Esophagus muscularis mucosa (tissue), 3 donors: ENCODE data around the gene TCEANC.

ENCODE experiments used
- EP300 ChIP-seq: sonication (generic); formaldehyde crosslinking; IDR thresholded peaks from one replicate; pipeline ENCODE4 v1.6.1; 2017; ENCODE audit warnings: antibody characterized with exemption
- TF ChIP-seq, protein P1 (sequence below), 3 experiments: fragments of 200-600 bp in 2 of 3; fragments of 450-650 bp in 1 of 3; sonication (generic) in 2 of 3; IDR thresholded peaks; one replicate each; pipeline ENCODE4 v1.5.1; 2017 to 2019; ENCODE audit warnings: antibody characterized with exemption in 3 of 3, mild to moderate bottlenecking in 2 of 3, moderate library complexity in 1 of 3

DNA sequence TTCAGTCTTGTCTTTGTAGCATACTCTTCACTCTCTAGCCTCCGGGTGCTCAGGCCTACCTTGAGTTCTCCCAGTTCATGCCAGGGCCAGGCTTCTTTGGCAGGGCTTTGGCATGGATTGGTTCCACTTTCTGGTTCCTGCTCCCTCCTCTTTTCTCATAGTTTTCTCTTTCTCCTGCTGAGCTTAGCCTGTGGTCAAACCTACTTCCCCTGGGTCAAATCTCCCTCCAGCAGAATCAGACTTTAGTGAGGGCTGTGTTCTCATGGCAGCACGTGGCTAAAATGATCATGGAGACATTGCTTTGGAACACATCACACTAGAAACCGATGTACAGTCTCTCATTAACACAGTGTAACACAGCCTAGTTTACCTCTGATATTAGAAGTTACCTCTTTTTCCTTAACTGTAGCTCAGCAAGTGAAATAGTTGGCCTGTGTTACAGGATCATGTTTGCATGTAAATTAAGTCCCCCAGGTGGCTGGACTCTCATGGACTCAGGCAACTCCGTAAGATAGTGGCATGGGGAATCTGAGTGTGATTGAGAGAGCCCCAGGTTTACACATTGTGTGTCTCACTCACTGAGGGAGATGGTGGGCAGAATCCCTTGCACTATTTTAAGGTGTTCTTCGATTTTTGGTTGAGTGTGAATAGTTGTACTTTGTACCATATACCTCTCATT lies 49.3 kb downstream of the TCEANC start:
- TF ChIP-seq, protein P1, sequence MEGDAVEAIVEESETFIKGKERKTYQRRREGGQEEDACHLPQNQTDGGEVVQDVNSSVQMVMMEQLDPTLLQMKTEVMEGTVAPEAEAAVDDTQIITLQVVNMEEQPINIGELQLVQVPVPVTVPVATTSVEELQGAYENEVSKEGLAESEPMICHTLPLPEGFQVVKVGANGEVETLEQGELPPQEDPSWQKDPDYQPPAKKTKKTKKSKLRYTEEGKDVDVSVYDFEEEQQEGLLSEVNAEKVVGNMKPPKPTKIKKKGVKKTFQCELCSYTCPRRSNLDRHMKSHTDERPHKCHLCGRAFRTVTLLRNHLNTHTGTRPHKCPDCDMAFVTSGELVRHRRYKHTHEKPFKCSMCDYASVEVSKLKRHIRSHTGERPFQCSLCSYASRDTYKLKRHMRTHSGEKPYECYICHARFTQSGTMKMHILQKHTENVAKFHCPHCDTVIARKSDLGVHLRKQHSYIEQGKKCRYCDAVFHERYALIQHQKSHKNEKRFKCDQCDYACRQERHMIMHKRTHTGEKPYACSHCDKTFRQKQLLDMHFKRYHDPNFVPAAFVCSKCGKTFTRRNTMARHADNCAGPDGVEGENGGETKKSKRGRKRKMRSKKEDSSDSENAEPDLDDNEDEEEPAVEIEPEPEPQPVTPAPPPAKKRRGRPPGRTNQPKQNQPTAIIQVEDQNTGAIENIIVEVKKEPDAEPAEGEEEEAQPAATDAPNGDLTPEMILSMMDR (IDR thresholded peaks at IDR 0.05), result no peak
- no peak for TF ChIP-seq EP300
